Measurements from ENCODE around the gene TBC1D26.
"Not testable (repeated sequence)": the region's sequence is repeated elsewhere in the genome, so short reads cannot be mapped to it uniquely, and the experiment has no call there.

DNA sequence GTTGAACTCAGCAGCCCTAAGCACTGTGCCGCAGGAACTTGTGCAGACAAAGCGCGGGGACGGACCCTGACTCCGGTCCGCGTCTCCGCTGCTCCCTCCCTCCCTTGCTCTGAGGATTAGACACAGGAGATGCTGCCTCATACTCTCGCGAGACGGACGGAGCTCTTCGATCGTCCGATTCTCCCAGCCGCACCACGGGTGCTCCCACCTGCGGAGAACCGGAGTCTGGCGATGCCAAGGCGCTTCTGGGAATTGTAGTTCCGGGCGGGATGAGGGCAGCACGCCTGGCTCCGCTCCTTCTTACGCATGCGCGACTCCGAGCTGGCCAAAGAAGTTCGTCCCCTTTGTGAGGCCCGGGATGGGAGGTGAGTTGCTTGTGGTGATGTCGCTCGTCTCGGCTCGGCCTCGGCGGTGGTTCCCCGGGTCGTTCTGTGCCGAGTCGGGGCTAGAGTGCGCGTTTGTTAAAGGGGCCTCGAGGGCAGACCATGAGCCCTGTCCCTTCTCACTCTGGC lies 32.6 kb upstream of the TBC1D26 start, which contains the start of gene ZNF286A:
- TF ChIP-seq, protein P1, sequence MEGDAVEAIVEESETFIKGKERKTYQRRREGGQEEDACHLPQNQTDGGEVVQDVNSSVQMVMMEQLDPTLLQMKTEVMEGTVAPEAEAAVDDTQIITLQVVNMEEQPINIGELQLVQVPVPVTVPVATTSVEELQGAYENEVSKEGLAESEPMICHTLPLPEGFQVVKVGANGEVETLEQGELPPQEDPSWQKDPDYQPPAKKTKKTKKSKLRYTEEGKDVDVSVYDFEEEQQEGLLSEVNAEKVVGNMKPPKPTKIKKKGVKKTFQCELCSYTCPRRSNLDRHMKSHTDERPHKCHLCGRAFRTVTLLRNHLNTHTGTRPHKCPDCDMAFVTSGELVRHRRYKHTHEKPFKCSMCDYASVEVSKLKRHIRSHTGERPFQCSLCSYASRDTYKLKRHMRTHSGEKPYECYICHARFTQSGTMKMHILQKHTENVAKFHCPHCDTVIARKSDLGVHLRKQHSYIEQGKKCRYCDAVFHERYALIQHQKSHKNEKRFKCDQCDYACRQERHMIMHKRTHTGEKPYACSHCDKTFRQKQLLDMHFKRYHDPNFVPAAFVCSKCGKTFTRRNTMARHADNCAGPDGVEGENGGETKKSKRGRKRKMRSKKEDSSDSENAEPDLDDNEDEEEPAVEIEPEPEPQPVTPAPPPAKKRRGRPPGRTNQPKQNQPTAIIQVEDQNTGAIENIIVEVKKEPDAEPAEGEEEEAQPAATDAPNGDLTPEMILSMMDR (IDR thresholded peaks at IDR 0.05) = not testable (repeated sequence)
- peak in 1 of 2 donors; percentile 83 for TF ChIP-seq POLR2A (IDR thresholded peaks at IDR 0.05)

Measured in heart left ventricle (tissue), 13 donors.